Mucosa of descending colon (tissue), 3 donors: ENCODE data around the gene PDGFA. TPM values are rescaled to one million over a fixed set of nuclear protein-coding genes. Genes with fewer than 3 reads are reported as not detected.

Source experiments
- ATAC-seq: fragments of 200-7000 bp; cut with Tn5 transposase; one replicate; pipeline ENCODE4 v1.9.1; 2020; ENCODE audit warnings: mild to moderate bottlenecking, moderate library complexity
- DNase-seq, 3 donors: peaks; one replicate each; pipeline ENCODE4 v3.0.0-alpha.2; 2020
- H3K36me3 ChIP-seq: fragments of 200-600 bp; one replicate; pipeline ENCODE4 v1.8.0; 2021; ENCODE audit warnings: low read depth, mild to moderate bottlenecking
- H3K4me1 ChIP-seq: fragments of 200-600 bp; one replicate; pipeline ENCODE4 v1.8.0; 2021; ENCODE audit warnings: low read depth, mild to moderate bottlenecking
- H3K4me3 ChIP-seq: fragments of 200-600 bp; one replicate; pipeline ENCODE4 v1.8.0; 2021; ENCODE audit warnings: mild to moderate bottlenecking
- H3K9me3 ChIP-seq: fragments of 200-600 bp; one replicate; pipeline ENCODE4 v1.8.0; 2021; ENCODE audit warnings: mild to moderate bottlenecking
- CTCF ChIP-seq: fragments of 200-600 bp; IDR thresholded peaks from one replicate; pipeline ENCODE4 v1.8.0; 2022; ENCODE audit warnings: antibody characterized with exemption, mild to moderate bottlenecking
- intact Hi-C, 2 donors: fragments of 100-400 bp; cut with DNase I in 1 of 2; cut with micrococcal nuclease in 1 of 2; formaldehyde crosslinking; loops; one replicate each; pipeline versions ENCODE4 v1.11.0 to v1.11.1; 2022; cut with DNase I, micrococcal nuclease
- total RNA-seq, 3 donors: library from RNA; stranded (reverse); fragmentation: NEBNext Ultra II Directional in 2 of 3; extraction: Animal tissue kit (Norgen Biotek cat#: 25700) in 2 of 3; gene quantifications; one replicate each; pipeline versions ENCODE4 v1.2.1 to v1.2.4, GENCODE V29; 2021 to 2023
- donor health status: DM: no; HTN: no; CAD: no; lungs with moderate emphysema.
- donor health status: DM: no; HTN: no; CAD: no.
- donor health status: DM: no; HTN: yes; CAD: no.

Gene PDGFA
- total RNA-seq, 3 donors from 2014 or later, result 52.7 to 63.0 (median 57.5) TPM

DNA sequence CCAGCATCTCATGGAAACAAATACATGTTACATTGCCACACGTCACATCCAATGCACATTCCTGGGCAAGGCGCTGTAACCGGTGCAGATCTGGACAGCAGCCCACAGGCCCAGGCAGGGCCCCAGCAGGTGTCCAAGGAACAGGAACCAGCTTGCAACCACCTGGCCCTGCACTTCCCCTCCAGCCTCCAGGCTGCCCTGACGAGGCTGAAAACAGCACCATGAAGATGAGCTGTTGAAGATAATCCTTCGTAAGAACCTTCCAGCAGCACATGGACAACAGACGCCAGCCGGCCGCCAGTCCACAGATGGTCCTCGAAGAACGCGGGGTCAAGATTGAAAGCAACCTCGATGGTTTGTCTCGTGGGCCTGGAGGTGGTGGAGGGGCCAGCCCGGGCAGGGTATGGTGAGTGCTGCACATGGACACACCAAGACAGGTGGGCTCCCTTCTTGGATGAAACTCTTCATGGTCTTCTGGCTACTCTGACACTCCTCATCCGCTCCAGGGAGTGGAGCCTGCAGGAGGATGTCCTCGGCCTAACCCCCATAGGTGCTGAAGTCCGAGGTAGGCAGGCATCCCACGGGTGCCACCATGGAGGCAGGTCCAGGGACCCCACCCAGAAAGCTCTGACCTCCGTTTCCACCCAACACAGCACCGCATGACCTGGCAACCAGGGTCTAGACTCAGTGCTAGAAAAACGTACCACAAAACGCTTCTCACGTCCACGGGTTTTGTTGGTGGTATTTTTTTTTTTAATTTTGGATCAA, 22.9 kb downstream of the PDGFA start:
- no peaks in the 10 kb centered on the region for H3K36me3 ChIP-seq

GRCh38 chr7:495761-496321, 23.8 kb downstream of the PDGFA start:
- intact Hi-C loops, result no loop called here
- no peaks in the 10 kb centered on the region for H3K4me1 ChIP-seq
- H3K9me3 ChIP-seq, result no peaks in the 10 kb centered on the region
- ATAC-seq (peak; percentile 17), DNase-seq (peak in 1 of 3 donors; percentile 14)
- no peak overlapping the region for H3K4me3 ChIP-seq
- H3K36me3 ChIP-seq, result no peaks in the 10 kb centered on the region
- no peak for TF ChIP-seq CTCF

More for the DNA sequence above, 22.9 kb downstream of the PDGFA start:
- Histone ChIP-seq H3K4me1 (no peaks in the 10 kb centered on the region), H3K4me3 (no peak overlapping the region), H3K9me3 (no peaks in the 10 kb centered on the region)
- no peak for ATAC-seq
- intact Hi-C loops, result no loop called here
- peak in 2 of 3 donors; percentile 32 to 36 for DNase-seq
- TF ChIP-seq CTCF, result no peak

GRCh38 chr7:495326-495725, 24.3 kb downstream of the PDGFA start:
- Histone ChIP-seq H3K4me3 (no peak overlapping the region), H3K9me3 (no peaks in the 10 kb centered on the region), H3K4me1 (no peaks in the 10 kb centered on the region), H3K36me3 (no peaks in the 10 kb centered on the region)
- DNase-seq (peak in 2 of 3 donors; percentile 17 to 40), ATAC-seq (peak; percentile 3)
- intact Hi-C loops, result no loop called here
- no peak for TF ChIP-seq CTCF

- DNase-seq (peak in 2 of 3 donors; percentile 15 to 26), ATAC-seq (peak; percentile 6)
- no peaks in the 10 kb centered on the region for H3K9me3 ChIP-seq
- no peaks in the 10 kb centered on the region for H3K4me1 ChIP-seq
- H3K4me3 ChIP-seq, result no peak overlapping the region
- TF ChIP-seq CTCF, result no peak
- no peaks in the 10 kb centered on the region for H3K36me3 ChIP-seq
- intact Hi-C loops, result no loop called here
Measured at GRCh38 chr7:494906-495305, 24.7 kb downstream of the PDGFA start.

DNA sequence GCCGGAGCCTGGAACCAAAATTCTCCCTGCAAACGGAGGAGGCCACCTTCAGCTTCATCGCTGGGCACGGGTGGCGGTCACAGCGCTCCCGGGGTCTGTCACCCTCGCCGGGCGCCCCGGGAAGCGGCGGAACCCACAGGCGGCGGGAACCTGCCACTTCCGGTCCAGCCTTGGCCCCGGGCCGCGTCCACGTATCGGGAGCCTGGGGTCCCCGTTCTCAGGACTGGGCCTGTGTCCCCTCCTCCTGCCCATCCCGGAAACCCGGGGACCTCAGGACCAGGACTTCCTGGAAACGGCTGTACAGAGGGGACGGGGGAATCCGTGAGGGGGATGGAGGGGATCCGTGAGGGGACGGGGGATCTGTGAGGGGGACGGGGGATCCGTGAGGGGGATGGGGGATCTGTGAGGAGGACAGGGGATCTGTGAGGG, 25.4 kb downstream of the PDGFA start:
- intact Hi-C loops, result no loop called here
- ATAC-seq (no peak), DNase-seq (peak in 2 of 3 donors; percentile 25 to 31)
- H3K36me3 ChIP-seq, result no peaks in the 10 kb centered on the region
- no peak for TF ChIP-seq CTCF
- no peaks in the 10 kb centered on the region for H3K9me3 ChIP-seq
- no peaks in the 10 kb centered on the region for H3K4me1 ChIP-seq
- no peak overlapping the region for H3K4me3 ChIP-seq
